ENCODE measurements around the gene DNAJC1.
A peak's percentile ranks its signal among the peaks of the same experiment; 100 is the strongest.
"Not testable (repeated sequence)": the region's sequence is repeated elsewhere in the genome, so short reads cannot be mapped to it uniquely, and the experiment has no call there.

Gene DNAJC1

GRCh38 chr10:21825345-21825744, 178.2 kb downstream of the DNAJC1 start:
- DNase-seq: no peak

DNA sequence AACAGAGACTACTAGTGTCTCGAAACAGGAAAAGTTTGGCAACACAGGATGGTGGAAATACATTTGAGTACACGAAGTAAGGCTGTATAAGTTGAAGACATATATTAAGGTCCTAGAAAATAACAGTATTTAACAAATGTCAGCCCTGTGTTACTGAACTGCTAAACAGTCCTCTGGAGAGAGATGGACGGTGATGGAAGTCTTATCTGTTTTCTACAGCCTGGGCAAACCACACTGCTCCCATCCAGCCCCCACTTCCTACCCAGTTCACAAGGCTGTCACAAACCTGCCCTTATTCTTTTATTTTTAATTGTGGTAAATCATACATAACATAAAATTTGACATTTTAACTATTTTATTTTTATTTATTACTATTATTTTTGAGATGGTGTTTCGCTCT, 179.1 kb downstream of the DNAJC1 start:
- DNase-seq: no peak

- DNase-seq: no peak
Observed at GRCh38 chr10:21823617-21824016, 179.9 kb downstream of the DNAJC1 start.

DNA sequence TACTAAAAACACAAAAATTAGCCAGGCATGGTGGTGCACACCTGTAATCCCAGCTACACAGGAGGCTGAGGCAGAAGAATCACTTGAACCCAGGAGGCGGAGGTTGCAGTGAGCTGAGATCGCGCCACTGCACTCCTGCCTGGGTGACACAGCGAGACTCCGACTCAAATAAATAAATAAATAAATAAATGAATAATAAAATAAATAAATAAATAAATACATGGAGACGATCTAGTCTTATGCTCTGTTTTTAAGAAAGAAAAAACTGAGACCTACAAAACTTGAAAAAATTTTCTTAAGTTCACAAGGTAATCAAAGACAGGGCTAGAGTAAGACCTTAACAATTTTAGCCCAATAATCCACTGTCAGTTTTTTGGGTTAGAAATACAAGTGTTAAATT, 181.3 kb downstream of the DNAJC1 start:
- not testable (repeated sequence) for DNase-seq

DNA sequence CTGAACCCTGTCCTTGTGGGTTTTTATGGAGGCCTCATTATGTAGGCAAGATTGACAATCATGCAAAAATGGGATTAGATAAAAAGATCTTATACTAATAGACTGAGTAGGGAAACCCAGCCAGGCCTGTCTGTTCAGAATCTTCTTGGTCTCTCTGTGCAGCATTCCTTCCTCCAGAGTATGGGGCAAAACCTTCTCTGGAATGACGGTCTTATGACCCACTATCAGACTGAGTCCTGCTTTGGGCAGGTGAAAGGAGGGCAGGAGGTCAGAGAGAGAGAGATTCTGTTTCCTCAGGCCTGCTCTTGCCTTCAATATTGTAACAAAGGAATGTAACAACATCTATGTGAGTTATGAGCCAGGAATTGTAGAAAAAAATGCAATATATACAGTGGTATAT, 182.6 kb downstream of the DNAJC1 start:
- DNase-seq: no peak

DNA sequence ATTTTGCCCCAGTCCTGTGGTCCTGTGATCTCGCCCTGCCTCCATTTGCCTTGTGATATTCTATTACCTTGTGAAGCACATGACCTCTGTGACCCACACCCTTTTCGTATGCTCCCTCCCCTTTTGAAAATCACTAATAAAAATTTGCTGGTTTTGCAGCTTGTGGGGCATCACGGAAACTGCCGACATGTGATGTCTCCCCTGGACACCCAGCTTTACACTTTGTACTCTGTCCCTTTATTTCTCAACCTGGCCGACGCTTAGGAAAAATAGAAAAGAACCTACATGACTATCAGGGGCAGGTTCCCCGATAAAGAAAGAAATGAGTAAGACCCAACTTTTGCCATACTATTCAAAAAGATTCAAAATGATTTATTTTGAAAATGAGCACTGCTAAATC, 185.1 kb downstream of the DNAJC1 start:
- DNase-seq: not testable (repeated sequence)

GRCh38 chr10:21814866-21815265, 188.7 kb downstream of the DNAJC1 start:
- no peak for DNase-seq

DNA sequence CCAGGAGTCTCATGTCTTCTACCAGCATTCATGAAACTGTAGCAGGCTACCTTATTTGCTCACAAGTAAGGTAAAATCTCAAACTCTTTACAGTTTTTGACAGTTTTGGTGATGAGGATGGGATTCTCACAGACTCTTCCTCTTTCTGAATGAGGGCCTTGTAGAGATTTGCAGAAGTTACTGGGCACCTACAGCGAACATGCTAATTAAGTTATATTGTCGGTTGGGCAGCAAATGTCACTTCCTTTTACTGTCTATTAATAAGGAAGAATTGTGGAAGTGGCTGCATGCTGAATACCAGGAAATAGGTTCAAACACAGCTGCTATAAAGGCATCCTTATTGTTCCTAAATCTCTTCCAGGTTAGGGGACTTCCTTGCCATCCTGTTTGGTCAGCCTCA, 189.6 kb downstream of the DNAJC1 start:
- no peak for DNase-seq

DNA sequence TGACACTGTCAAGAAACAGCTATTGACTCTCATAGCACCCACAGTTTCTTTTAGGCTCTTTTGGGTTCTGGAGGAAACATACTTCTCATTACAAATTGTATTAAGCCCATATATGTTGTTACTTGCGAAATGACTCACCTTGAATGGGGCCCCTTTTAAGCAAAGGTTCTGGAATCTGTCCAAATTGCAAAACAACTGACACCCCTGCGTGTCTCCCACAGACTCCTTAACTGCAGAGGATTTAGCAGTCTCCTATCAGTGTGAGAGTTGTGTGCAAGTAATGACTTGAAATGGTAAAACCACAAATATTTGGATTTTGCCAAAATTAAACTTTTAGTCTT, 192.3 kb downstream of the DNAJC1 start:
- DNase-seq: peak; percentile 28

- peak; percentile 5 for DNase-seq
Observed at GRCh38 chr10:21810582-21811244, 192.8 kb downstream of the DNAJC1 start.

DNA sequence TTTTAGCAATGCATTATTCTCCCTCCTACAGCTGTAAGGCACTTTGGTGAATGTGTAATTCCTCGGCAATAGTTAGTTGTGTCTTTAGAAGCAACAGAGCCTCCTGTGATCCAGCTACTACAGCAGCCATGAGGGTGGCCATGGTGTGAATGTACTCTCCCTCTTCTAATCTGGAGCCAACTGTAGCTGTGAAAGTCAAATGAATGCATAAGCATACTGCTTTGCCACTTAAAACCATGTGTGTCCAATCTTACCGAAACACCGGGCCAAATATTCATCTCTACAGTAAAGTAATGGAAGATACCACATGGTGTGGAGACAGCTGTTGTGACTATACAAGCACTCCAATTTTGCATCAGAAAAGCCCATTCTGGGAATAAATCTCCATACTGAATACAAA, 195.0 kb downstream of the DNAJC1 start:
- DNase-seq: no peak

DNA sequence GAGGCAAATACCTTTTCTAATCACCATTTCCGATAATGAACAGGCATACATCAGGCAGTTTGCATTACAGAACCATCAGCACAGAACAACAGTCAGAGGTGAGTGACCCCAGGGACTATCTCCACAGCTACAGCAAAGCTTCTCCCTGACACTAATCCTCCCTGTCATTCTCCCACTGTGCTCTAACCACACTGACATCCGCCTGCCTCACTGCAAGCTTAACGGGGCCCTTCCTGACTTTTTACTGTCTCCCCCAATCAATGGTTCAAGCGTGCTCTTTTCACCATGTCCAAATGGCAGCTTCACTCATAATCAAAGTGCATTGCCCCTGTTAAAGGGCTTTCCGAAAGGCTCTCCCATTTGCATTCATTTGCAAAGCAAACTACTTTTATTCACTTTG, 196.3 kb downstream of the DNAJC1 start:
- peak; percentile 1 for DNase-seq

- DNase-seq: no peak
Observed at GRCh38 chr10:21803374-21803773, 200.2 kb downstream of the DNAJC1 start.

- DNase-seq: no peak
Observed at GRCh38 chr10:21801609-21802008, 201.9 kb downstream of the DNAJC1 start.

DNA sequence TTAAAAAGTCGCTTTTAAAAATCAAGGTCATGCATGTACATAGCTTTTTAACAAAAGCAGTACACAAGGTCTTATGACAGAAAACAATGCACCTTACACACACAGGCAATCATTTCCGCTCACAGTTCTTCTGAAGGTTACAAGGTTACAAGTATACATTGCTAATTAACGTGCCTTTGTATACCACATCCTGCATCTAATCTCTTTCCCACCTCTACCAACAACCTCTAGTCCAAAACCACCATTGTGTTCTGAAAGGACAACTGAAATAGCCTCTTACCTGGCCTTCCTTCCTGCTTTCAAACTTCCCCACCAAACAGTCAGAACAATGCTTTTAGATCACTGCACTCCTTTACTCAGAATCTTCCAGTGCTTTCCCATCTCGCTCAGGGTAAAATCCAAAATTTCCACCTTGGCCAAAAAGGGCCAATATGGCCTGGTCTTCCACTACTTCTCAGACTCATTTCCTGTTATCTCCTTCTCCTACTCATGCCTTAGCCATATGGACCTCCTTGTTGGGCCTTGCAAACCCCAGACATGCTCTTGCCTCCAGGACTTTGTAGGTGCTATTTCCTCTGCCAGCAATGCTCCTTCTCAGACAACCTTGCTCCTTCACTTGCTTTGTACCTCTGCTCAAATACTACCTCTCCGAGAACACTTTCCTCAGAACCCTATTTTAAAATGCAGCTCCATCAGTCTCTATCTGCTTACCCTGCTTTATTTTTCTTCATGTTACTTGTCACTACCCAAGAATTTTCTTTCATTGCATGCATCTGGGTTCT, 205.4 kb downstream of the DNAJC1 start:
- no peak for DNase-seq

DNA sequence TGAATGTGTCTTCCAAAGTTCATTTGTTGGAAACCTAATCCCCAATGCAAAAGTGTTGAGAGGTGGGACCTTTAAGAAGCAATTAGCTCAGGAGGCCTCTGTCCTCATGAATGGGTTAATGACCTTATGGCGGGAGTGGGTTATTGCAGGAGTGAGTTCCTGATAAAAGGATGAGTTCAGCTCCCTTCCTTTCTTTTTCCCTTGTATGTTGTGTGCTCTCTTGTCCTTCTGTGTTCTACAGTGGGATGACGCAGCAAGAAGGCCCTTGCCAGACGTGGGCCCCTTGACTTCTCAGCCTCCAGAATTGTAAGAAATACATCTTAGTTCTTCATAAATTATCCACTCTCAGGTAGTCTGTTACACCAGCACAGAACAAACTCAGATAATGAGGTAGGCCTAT, 206.0 kb downstream of the DNAJC1 start:
- DNase-seq: no peak

- DNase-seq: no peak
Observed at GRCh38 chr10:21791276-21791675, 212.3 kb downstream of the DNAJC1 start.

GRCh38 chr10:21776883-21777282, 226.6 kb downstream of the DNAJC1 start:
- DNase-seq: no peak

- DNase-seq: no peak
Observed at GRCh38 chr10:21771219-21771618, 232.3 kb downstream of the DNAJC1 start.

GRCh38 chr10:21769041-21769440, 234.5 kb downstream of the DNAJC1 start:
- no peak for DNase-seq

DNA sequence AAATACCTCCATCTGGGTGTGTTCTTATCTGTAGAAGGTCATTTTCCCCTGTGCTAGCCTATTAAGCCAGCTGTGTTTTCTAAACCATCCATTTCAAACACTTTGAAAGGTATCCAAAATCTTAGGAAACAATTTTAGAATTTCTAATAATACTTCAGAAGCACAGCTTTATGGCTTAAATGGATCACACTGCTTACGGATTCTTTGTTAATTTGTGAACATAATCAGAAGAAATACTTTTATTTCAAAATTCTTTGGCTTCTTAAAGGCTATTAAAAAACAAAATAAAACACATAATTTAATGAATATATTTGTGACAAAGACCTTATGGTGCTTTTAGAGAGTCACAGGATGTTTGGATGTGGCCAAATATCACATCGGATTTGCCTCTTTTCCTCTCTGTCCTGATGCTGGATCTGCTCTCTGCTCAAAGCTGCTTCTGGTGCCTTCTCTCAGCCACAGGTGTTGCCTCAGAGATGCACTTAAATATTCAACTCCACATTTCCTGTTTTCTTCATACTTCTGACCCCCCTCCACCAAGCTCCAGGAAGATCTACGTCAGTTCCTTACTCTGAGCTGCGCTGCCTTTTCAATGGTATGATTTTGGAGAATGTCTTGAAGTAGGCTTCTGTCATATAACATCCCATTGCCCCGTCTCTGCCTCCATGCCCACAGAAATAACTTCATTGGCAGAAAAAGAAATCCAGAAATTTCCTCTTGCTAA, 238.9 kb downstream of the DNAJC1 start:
- no peak for DNase-seq

GRCh38 chr10:21760332-21760731, 243.2 kb downstream of the DNAJC1 start:
- no peak for DNase-seq

DNA sequence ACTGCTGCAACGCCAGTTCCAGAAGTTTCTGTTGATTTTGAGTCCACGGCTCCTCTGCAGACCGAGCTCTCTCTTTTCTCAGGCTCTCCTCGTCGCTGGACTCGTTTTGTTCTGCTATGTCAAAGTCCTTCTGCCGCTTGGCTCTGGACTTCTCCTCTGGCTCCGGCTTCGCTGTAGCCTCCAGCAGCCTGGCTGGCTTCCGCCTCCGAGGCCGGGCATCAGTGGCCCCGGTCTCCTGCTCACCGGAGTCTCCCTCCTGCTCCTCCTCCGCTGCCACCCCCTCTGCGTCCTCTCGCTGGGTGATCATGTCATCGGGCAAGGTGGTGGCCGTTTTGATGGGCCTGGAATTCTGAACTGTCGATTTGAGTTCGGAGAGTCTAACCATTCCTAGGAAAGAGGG, 244.3 kb downstream of the DNAJC1 start:
- DNase-seq: no peak

DNA sequence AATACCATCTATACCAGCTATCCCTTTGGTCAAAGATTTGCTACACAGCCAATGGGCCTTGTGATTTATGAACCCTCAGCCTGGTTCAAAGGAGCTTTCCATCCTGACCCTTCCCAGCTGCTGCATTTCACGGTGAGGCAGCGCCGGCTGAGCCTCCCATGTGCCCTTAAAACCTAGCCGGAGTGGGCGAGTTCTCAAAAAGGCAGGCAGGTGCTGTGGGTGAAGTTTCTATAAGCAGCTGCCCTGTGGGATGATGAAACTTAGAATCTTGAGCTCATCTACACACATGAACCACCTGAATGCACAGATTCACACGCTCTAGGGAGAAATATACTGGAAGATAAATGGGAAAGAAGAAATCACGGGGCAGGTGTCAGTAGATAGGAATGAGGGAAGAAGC, 244.8 kb downstream of the DNAJC1 start:
- DNase-seq: no peak

All from fibroblast of skin of scalp (primary cell).